ENCODE measurements around the gene CHMP1A.
A peak's percentile ranks its signal among the peaks of the same experiment; 100 is the strongest.
"Not testable (repeated sequence)": the region's sequence is repeated elsewhere in the genome, so short reads cannot be mapped to it uniquely, and the experiment has no call there.

Gene CHMP1A

GRCh38 chr16:89691986-89692569, 34.6 kb upstream of the CHMP1A start:
- DNase-seq = no peak

GRCh38 chr16:89691231-89691985, 33.9 kb upstream of the CHMP1A start:
- no peak for DNase-seq

- no peak for DNase-seq
Observed at GRCh38 chr16:89690392-89690901, 32.9 kb upstream of the CHMP1A start.

GRCh38 chr16:89689621-89690020, 32.1 kb upstream of the CHMP1A start:
- DNase-seq = not testable (repeated sequence)

GRCh38 chr16:89689142-89689541, 31.6 kb upstream of the CHMP1A start:
- DNase-seq = no peak

GRCh38 chr16:89688395-89688794, 30.9 kb upstream of the CHMP1A start:
- no peak for DNase-seq

GRCh38 chr16:89687092-89687940, 29.8 kb upstream of the CHMP1A start:
- no peak for DNase-seq

GRCh38 chr16:89686520-89687091, 29.1 kb upstream of the CHMP1A start, which contains the start of gene CDK10:
CDK10 (plus strand) TSS chr16:89686689; CDS start chr16:89686711, 22 bp downstream.
- peak; percentile 87 for DNase-seq

- DNase-seq = no peak
Observed at GRCh38 chr16:89685916-89686315, 28.4 kb upstream of the CHMP1A start.

GRCh38 chr16:89678258-89678657, 20.8 kb upstream of the CHMP1A start:
- no peak for DNase-seq

GRCh38 chr16:89672177-89672941, 14.9 kb upstream of the CHMP1A start:
- no peak for DNase-seq

- not testable (repeated sequence) for DNase-seq
Observed at GRCh38 chr16:89671565-89671964, 14.1 kb upstream of the CHMP1A start.

- DNase-seq = no peak
Observed at GRCh38 chr16:89670496-89671431, 13.3 kb upstream of the CHMP1A start.

GRCh38 chr16:89669755-89670154, 12.2 kb upstream of the CHMP1A start:
- DNase-seq = no peak

- DNase-seq = no peak
Observed at GRCh38 chr16:89668790-89669158, 11.3 kb upstream of the CHMP1A start.

GRCh38 chr16:89667633-89668032, 10.1 kb upstream of the CHMP1A start:
- DNase-seq = no peak

- DNase-seq = not testable (repeated sequence)
Observed at GRCh38 chr16:89667000-89667399, 9.5 kb upstream of the CHMP1A start.

- DNase-seq = not testable (repeated sequence)
Observed at GRCh38 chr16:89664238-89664637, 6.7 kb upstream of the CHMP1A start.

- DNase-seq = no peak
Observed at GRCh38 chr16:89661215-89661614, 3.7 kb upstream of the CHMP1A start.

GRCh38 chr16:89660146-89660545, 2.6 kb upstream of the CHMP1A start:
- no peak for DNase-seq

All from stimulated activated CD4-positive, alpha-beta T cell treated with anti-CD3 and anti-CD28 coated beads, Interleukin-4, amount 100 ng/mL, for 1 hour (primary cell).